ENCODE data around the gene TAF5L. TPM values are rescaled to one million over a fixed set of nuclear protein-coding genes. Genes with fewer than 3 reads are reported as not detected.

Gene TAF5L
- total RNA-seq, 1 donor from 2014 or later = 11.9 TPM

Other genes with a start within 250 kb of the TAF5L start
- 1,702 and 1,763 TPM in 2 replicates for gene ACTA1, start 192.0 kb downstream of the TAF5L start, total RNA-seq
- gene NUP133, start 117.8 kb downstream of the TAF5L start, total RNA-seq = 29.9 and 40.8 TPM in 2 replicates
- 28.9 and 29.2 TPM in 2 replicates for gene ABCB10, start 67.4 kb downstream of the TAF5L start, total RNA-seq
- 14.4 and 17.2 TPM in 2 replicates for gene URB2, start 125 bp upstream of the TAF5L start, total RNA-seq